ENCODE data around the gene GPT2. TPM values are rescaled to one million over a fixed set of nuclear protein-coding genes. Genes with fewer than 3 reads are reported as not detected.

The GPT2 gene
- total RNA-seq, 1 experiment from 2014 or later: 68.9 TPM

GRCh38 chr16:46954562-46954961 lies 70.4 kb downstream of the GPT2 start:
- H3K9me3 Mint-ChIP-seq (ENCODE audit: low read depth, unreplicated experiment): no peaks in the 10 kb centered on the region
- no peak for TF ChIP-seq CTCF (IDR thresholded peaks at IDR 0.05; ENCODE audit: unreplicated experiment)
- CTCF ChIA-PET: no interaction called here
- intact Hi-C loops (cut with micrococcal nuclease; ENCODE audit: unreplicated experiment): no loop called here
- no peaks in the 10 kb centered on the region for H3K4me1 Mint-ChIP-seq (ENCODE audit: low read depth, unreplicated experiment)
- DNase-seq: no peak
- H3K27ac Mint-ChIP-seq (ENCODE audit: unreplicated experiment): no peak overlapping the region
- H3K4me3 Mint-ChIP-seq (ENCODE audit: low read depth, unreplicated experiment): no peak overlapping the region
- BruUV-seq (replicated peaks): no TSS peak
- H3K27me3 Mint-ChIP-seq (ENCODE audit: unreplicated experiment): no peaks in the 10 kb centered on the region
- peaks cover 39% of the 10 kb centered on the region for H3K36me3 Mint-ChIP-seq (ENCODE audit: insufficient read depth, unreplicated experiment)

GRCh38 chr16:46961373-46962353 lies 77.5 kb downstream of the GPT2 start:
- no TSS peak for BruUV-seq (replicated peaks)
- DNase-seq: no peak
- Mint-ChIP-seq H3K4me1 (ENCODE audit: low read depth, unreplicated experiment) (no peaks in the 10 kb centered on the region), H3K9me3 (ENCODE audit: low read depth, unreplicated experiment) (no peaks in the 10 kb centered on the region), H3K36me3 (ENCODE audit: insufficient read depth, unreplicated experiment) (peaks cover 77% of the 10 kb centered on the region), H3K27ac (ENCODE audit: unreplicated experiment) (no peak overlapping the region), H3K4me3 (ENCODE audit: low read depth, unreplicated experiment) (no peak overlapping the region), H3K27me3 (ENCODE audit: unreplicated experiment) (no peaks in the 10 kb centered on the region)
- intact Hi-C loops (cut with micrococcal nuclease; ENCODE audit: unreplicated experiment): no loop called here
- CTCF ChIA-PET: interaction anchor here (0.7 kb wide), 1 partner anchor 562 kb away, joined by 6 read pairs; no protein-coding TSS in a partner anchor
- no peak for TF ChIP-seq CTCF (IDR thresholded peaks at IDR 0.05; ENCODE audit: unreplicated experiment)

GRCh38 chr16:46962629-46963028 lies 78.5 kb downstream of the GPT2 start:
- no peak for TF ChIP-seq CTCF (IDR thresholded peaks at IDR 0.05; ENCODE audit: unreplicated experiment)
- Mint-ChIP-seq H3K27me3 (ENCODE audit: unreplicated experiment) (no peaks in the 10 kb centered on the region), H3K36me3 (ENCODE audit: insufficient read depth, unreplicated experiment) (peaks cover 77% of the 10 kb centered on the region), H3K9me3 (ENCODE audit: low read depth, unreplicated experiment) (no peaks in the 10 kb centered on the region), H3K27ac (ENCODE audit: unreplicated experiment) (no peak overlapping the region), H3K4me3 (ENCODE audit: low read depth, unreplicated experiment) (no peak overlapping the region), H3K4me1 (ENCODE audit: low read depth, unreplicated experiment) (no peaks in the 10 kb centered on the region)
- intact Hi-C loops (cut with micrococcal nuclease; ENCODE audit: unreplicated experiment): no loop called here
- no TSS peak for BruUV-seq (replicated peaks)
- no peak for DNase-seq
- CTCF ChIA-PET: interaction anchor here (0.6 kb wide), 1 partner anchor 482 kb away, joined by 6 read pairs; no protein-coding TSS in a partner anchor

GRCh38 chr16:46968063-46968435 lies 83.9 kb downstream of the GPT2 start:
- H3K27me3 Mint-ChIP-seq (ENCODE audit: unreplicated experiment): no peaks in the 10 kb centered on the region
- H3K27ac Mint-ChIP-seq (ENCODE audit: unreplicated experiment): no peak overlapping the region
- no peak for TF ChIP-seq CTCF (IDR thresholded peaks at IDR 0.05; ENCODE audit: unreplicated experiment)
- peaks cover 80% of the 10 kb centered on the region for H3K36me3 Mint-ChIP-seq (ENCODE audit: insufficient read depth, unreplicated experiment)
- no peak for DNase-seq
- H3K4me1 Mint-ChIP-seq (ENCODE audit: low read depth, unreplicated experiment): peaks cover 17% of the 10 kb centered on the region
- no peaks in the 10 kb centered on the region for H3K9me3 Mint-ChIP-seq (ENCODE audit: low read depth, unreplicated experiment)
- no TSS peak for BruUV-seq (replicated peaks)
- CTCF ChIA-PET: interaction anchor here (1.0 kb wide), 1 partner anchor 10 kb away, joined by 5 read pairs; no protein-coding TSS in a partner anchor
- H3K4me3 Mint-ChIP-seq (ENCODE audit: low read depth, unreplicated experiment): no peak overlapping the region
- intact Hi-C loops (cut with micrococcal nuclease; ENCODE audit: unreplicated experiment): no loop called here
